GM23338 (cell line): Measurements from ENCODE around the gene TUBB2A. TPM values are rescaled to one million over a fixed set of nuclear protein-coding genes. Genes with fewer than 3 reads are reported as not detected.

Experiments
- ATAC-seq: fragments of 200-7000 bp; cut with Tn5 transposase; 3 replicates; pipeline ENCODE4 v1.9.1; 2020
- DNase-seq: peaks from one replicate; pipeline ENCODE4 v3.0.0-alpha.2; 2015; ENCODE audit warnings: low spot score
- H2AFZ ChIP-seq: fragments of 200-600 bp; sonication (generic); 2 replicates; pipeline ENCODE4 v1.8.0; 2016; ENCODE audit warnings: antibody characterized with exemption, mild to moderate bottlenecking, moderate library complexity
- H3F3A ChIP-seq: fragments of 200-600 bp; sonication (generic); replicated peaks from 2 replicates; pipeline ENCODE4 v1.8.0; 2017; ENCODE audit warnings: antibody characterized with exemption, mixed run types, low read depth
- H3K27ac ChIP-seq: fragments of 200-600 bp; sonication (generic); 2 replicates; pipeline ENCODE4 v1.6.1; 2016; ENCODE audit warnings: low read depth
- H3K27me3 ChIP-seq: fragments of 200-600 bp; sonication (generic); 2 replicates; pipeline ENCODE4 v1.8.0; 2016; ENCODE audit warnings: mild to moderate bottlenecking, mixed run types, moderate library complexity; ENCODE audit not compliant: insufficient read depth
- H3K36me3 ChIP-seq: fragments of 200-600 bp; sonication (generic); 2 replicates; pipeline ENCODE4 v1.8.0; 2016; ENCODE audit warnings: mild to moderate bottlenecking; ENCODE audit not compliant: insufficient read depth
- H3K4me1 ChIP-seq: fragments of 200-600 bp; sonication (generic); 2 replicates; pipeline ENCODE4 v1.8.0; 2016; ENCODE audit warnings: mild to moderate bottlenecking, moderate library complexity; ENCODE audit not compliant: insufficient read depth
- H3K4me2 ChIP-seq: fragments of 200-600 bp; sonication (generic); 2 replicates; pipeline ENCODE4 v1.7.1; 2017; ENCODE audit warnings: mixed run types
- H3K4me3 ChIP-seq: fragments of 200-600 bp; sonication (generic); 2 replicates; pipeline ENCODE4 v1.6.1; 2016; ENCODE audit warnings: mixed run types
- H3K79me2 ChIP-seq: fragments of 200-600 bp; sonication (generic); replicated peaks from 2 replicates; pipeline ENCODE4 v1.8.0; 2017; ENCODE audit warnings: mild to moderate bottlenecking; ENCODE audit not compliant: insufficient read depth
- H3K9me2 ChIP-seq: fragments of 200-600 bp; sonication (generic); 2 replicates; pipeline ENCODE4 v1.8.0; 2017; ENCODE audit not compliant: insufficient read depth
- H4K20me1 ChIP-seq: fragments of 200-600 bp; sonication (generic); replicated peaks from 2 replicates; pipeline ENCODE4 v1.8.0; 2017; ENCODE audit warnings: mild to moderate bottlenecking; ENCODE audit not compliant: insufficient read depth
- H3K27ac Mint-ChIP-seq: 2 replicates; pipeline ENCODE4 v1.8.0; 2020; ENCODE audit warnings: inconsistent platforms, mild to moderate bottlenecking, moderate library complexity, mixed read lengths
- H3K27me3 Mint-ChIP-seq: 3 replicates; pipeline ENCODE4 v1.8.0; 2022; ENCODE audit warnings: low read depth, mild to moderate bottlenecking, moderate library complexity, mixed read lengths, inconsistent platforms; ENCODE audit not compliant: insufficient read depth, poor library complexity
- H3K36me3 Mint-ChIP-seq: 3 replicates; pipeline ENCODE4 v1.8.0; 2021; ENCODE audit warnings: low read depth, mild to moderate bottlenecking, inconsistent platforms, moderate library complexity, mixed read lengths
- H3K4me1 Mint-ChIP-seq: 3 replicates; pipeline ENCODE4 v1.8.0; 2020; ENCODE audit warnings: mild to moderate bottlenecking, inconsistent platforms, mixed read lengths
- H3K4me3 Mint-ChIP-seq: 3 replicates; pipeline ENCODE4 v1.8.0; 2021; ENCODE audit warnings: moderate library complexity, mild to moderate bottlenecking, inconsistent platforms, mixed read lengths
- H3K9me3 Mint-ChIP-seq: 3 replicates; pipeline ENCODE4 v1.8.0; 2020; ENCODE audit warnings: moderate library complexity, mild to moderate bottlenecking, inconsistent platforms, mixed read lengths
- CREB1 ChIP-seq: fragments of 250-450 bp; sonication (Bioruptor Pico); IDR thresholded peaks from 2 replicates; pipeline ENCODE4 v1.5.0; 2020; ENCODE audit warnings: low read depth, mild to moderate bottlenecking, moderate library complexity
- CTCF ChIP-seq, 2 experiments: fragments of 200-600 bp in 1 of 2; sonication (generic) in 1 of 2; conservative IDR thresholded peaks; 2 replicates each; pipeline versions ENCODE4 v1.5.1 to v1.6.1; 2016 to 2017; ENCODE audit warnings: antibody characterized with exemption in 2 of 2, low read depth in 2 of 2, mild to moderate bottlenecking in 2 of 2, moderate library complexity in 1 of 2
- ETS1 ChIP-seq: IDR thresholded peaks from 2 replicates; pipeline ENCODE4 v1.6.1; 2016; ENCODE audit warnings: antibody characterized with exemption
- EZH2 ChIP-seq: fragments of 200-600 bp; sonication (generic); IDR thresholded peaks from one replicate; pipeline ENCODE4 v1.8.0; 2017; ENCODE audit warnings: antibody characterized with exemption, mild to moderate bottlenecking, low read depth; ENCODE audit not compliant: unreplicated experiment
- EZH2phosphoT487 ChIP-seq: fragments of 200-600 bp; sonication (generic); IDR thresholded peaks from one replicate; pipeline ENCODE4 v1.8.1; 2018; ENCODE audit warnings: antibody characterized with exemption; ENCODE audit not compliant: unreplicated experiment
- JUNB ChIP-seq: IDR thresholded peaks from one replicate; pipeline ENCODE4 v1.6.1; 2016; ENCODE audit warnings: antibody characterized with exemption; ENCODE audit not compliant: unreplicated experiment
- NANOG ChIP-seq: IDR thresholded peaks from 2 replicates; pipeline ENCODE4 v1.6.1; 2016; ENCODE audit warnings: antibody characterized with exemption, borderline replicate concordance
- STAT1 ChIP-seq: IDR thresholded peaks from one replicate; pipeline ENCODE4 v1.6.1; 2016; ENCODE audit warnings: antibody characterized with exemption; ENCODE audit not compliant: unreplicated experiment
- ZNF114 ChIP-seq: fragments of 250-450 bp; sonication (Bioruptor Pico); IDR thresholded peaks from 2 replicates; pipeline ENCODE4 v1.5.0; 2020; ENCODE audit warnings: mild to moderate bottlenecking, moderate library complexity
- ZNF331 ChIP-seq: fragments of 250-450 bp; sonication (Bioruptor Pico); IDR thresholded peaks from 2 replicates; pipeline ENCODE4 v1.5.0; 2020; ENCODE audit warnings: low read depth, mild to moderate bottlenecking, moderate library complexity
- ZNF462 ChIP-seq: fragments of 250-450 bp; sonication (Bioruptor Pico); IDR thresholded peaks from 2 replicates; pipeline ENCODE4 v1.5.0; 2020; ENCODE audit warnings: mild to moderate bottlenecking, moderate library complexity
- polyA plus RNA-seq: library from polyadenylated mRNA; unstranded; fragments of >200 nt; fragmentation: Nextera tagmentation; extraction: Ambion mirVana; gene quantifications from 2 replicates; pipeline ENCODE4 v1.2.1, GENCODE V29; 2016
- total RNA-seq: library from RNA; depleted of rRNA; stranded (reverse); fragments of >200 nt; shearing (Covaris generic); gene quantifications from 2 replicates; pipeline ENCODE4 v1.2.3, GENCODE V29; 2014

Gene TUBB2A
- total and polyA plus RNA-seq, 2 experiments from 2014 or later = 305 to 376 TPM

- no peak for TF ChIP-seq CREB1
- no peak for TF ChIP-seq CTCF (conservative IDR thresholded peaks at IDR 0.05; ENCODE audit: low read depth in 2 of 2)
- TF ChIP-seq STAT1 = no peak
- no peak for TF ChIP-seq EZH2phosphoT487
- TF ChIP-seq JUNB = no peak
Measured at GRCh38 chr6:3109761-3110160, 47.6 kb downstream of the TUBB2A start (continued).

GRCh38 chr6:3108746-3109414 is 48.5 kb downstream of the TUBB2A start:
- no peak overlapping the region for H3K4me3 ChIP-seq
- ATAC-seq (no peak; the same call in 2 of the 3 replicates), DNase-seq (no peak)
- Mint-ChIP-seq H3K27ac (no peak overlapping the region), H3K36me3 (peaks cover 44% of the 10 kb centered on the region), H3K9me3 (no peaks in the 10 kb centered on the region), H3K4me3 (no peak overlapping the region), H3K27me3 (peaks cover 1% of the 10 kb centered on the region), H3K4me1 (no peaks in the 10 kb centered on the region; the same call in 2 of the 3 replicates)
- no peaks in the 10 kb centered on the region for H3K4me1 ChIP-seq
- H2AFZ ChIP-seq = no peak overlapping the region
- H3F3A ChIP-seq = peaks cover 9% of the 10 kb centered on the region; the same call in 1 of the 2 replicates
- no peaks in the 10 kb centered on the region; the same call in none of the 2 replicates for H4K20me1 ChIP-seq
- no peak overlapping the region for H3K4me2 ChIP-seq
- H3K27ac ChIP-seq = no peak overlapping the region
- H3K36me3 ChIP-seq = peaks cover 37% of the 10 kb centered on the region
- no peak for TF ChIP-seq NANOG
- no peak for TF ChIP-seq EZH2phosphoT487
- no peak for TF ChIP-seq ZNF114 (CRISPR knock-in tag)
- no peak for TF ChIP-seq ZNF331 (CRISPR knock-in tag)
- no peak for TF ChIP-seq CREB1
- no peak for TF ChIP-seq CTCF (conservative IDR thresholded peaks at IDR 0.05; ENCODE audit: low read depth in 2 of 2)
- TF ChIP-seq JUNB = no peak
- TF ChIP-seq ZNF462 (CRISPR knock-in tag) = no peak
- TF ChIP-seq STAT1 = no peak
- no peak for TF ChIP-seq ETS1
- no peak for TF ChIP-seq EZH2
- no peaks in the 10 kb centered on the region for H3K9me2 ChIP-seq
- peaks cover 4% of the 10 kb centered on the region for H3K79me2 ChIP-seq
- no peaks in the 10 kb centered on the region for H3K27me3 ChIP-seq
